ENCODE results near the gene HNRNPA0. TPM values are rescaled to one million over a fixed set of nuclear protein-coding genes. Genes with fewer than 3 reads are reported as not detected.

HNRNPA0 gene
- total RNA-seq, 1 experiment from 2014 or later = 13.0 TPM

DNA sequence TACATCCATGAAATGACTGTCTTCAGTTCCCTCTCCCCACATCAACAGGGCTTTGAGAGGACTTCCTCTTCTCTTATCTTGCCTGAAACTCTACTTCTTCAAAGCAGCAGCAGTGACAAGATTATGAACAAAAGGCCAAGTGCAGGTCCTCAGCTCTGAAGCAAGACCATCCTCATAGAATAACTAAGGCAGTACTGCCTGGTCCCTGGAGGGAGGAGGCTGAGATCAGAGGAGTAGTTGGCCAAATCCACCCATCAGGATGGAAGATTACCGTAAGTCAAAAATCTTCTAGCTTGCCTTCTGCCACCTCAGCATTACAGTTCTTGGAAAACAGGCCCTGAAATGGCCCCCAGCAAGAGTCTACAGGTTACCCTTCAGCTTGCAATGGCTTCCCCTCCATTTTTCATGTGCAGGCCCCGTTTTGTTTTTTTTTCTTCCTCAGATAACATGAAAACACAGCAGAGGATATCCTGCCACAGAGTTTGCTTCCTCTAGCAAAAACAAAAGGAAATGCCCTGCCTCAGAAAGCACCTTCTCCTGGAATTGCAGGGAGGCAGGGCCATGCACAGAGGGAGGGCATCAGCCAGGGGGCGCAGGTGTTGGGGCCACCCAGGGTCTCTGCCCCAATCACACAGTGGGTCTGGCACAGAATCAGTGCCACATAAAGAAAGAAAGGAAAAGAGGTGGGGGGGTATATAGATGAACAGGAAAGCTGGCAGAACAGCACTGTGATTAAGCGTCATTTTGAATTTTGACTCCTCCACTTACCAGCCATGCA, 58.3 kb downstream of the HNRNPA0 start:
- H3K27ac ChIP-seq (ENCODE audit: low read length) = no peak overlapping the region
- H3K9me2 ChIP-seq (replicated peaks; ENCODE audit: low read length) = no peaks in the 10 kb centered on the region
- no peaks in the 10 kb centered on the region for H3F3A ChIP-seq (ENCODE audit: low read length, unreplicated experiment)
- no peak overlapping the region for H3K9ac ChIP-seq (ENCODE audit: low read length)
- ATAC-seq (no peak), DNase-seq (no peak)
- intact Hi-C loops (cut with micrococcal nuclease) = no loop called here
- no peaks in the 10 kb centered on the region for H3K79me2 ChIP-seq (ENCODE audit: low read length)
- H3K27me3 ChIP-seq (ENCODE audit: low read length) = no peaks in the 10 kb centered on the region
- CTCF ChIA-PET = no interaction called here
- TF ChIP-seq EZH2 (IDR thresholded peaks at IDR 0.05; ENCODE audit: low read length, unreplicated experiment) (no peak), CTCF (conservative IDR thresholded peaks at IDR 0.05; ENCODE audit: low read depth, low read length) (no peak), EZH2phosphoT487 (IDR thresholded peaks at IDR 0.05; ENCODE audit: borderline replicate concordance, low read length) (no peak)
- H3K4me2 ChIP-seq (ENCODE audit: low read length) = no peak overlapping the region
- no peaks in the 10 kb centered on the region for H3K36me3 ChIP-seq (ENCODE audit: low read depth, low read length)
- H3K4me1 ChIP-seq (ENCODE audit: insufficient read depth, low read length) = no peaks in the 10 kb centered on the region
- no peaks in the 10 kb centered on the region for H4K20me1 ChIP-seq (ENCODE audit: low read length)
- H3K9me3 ChIP-seq (ENCODE audit: low read length) = no peaks in the 10 kb centered on the region
- no TSS peak for BruUV-seq (replicated peaks)
- no peak overlapping the region for H3K4me3 ChIP-seq (ENCODE audit: low read length)
- POLR2A ChIA-PET (ENCODE audit: unreplicated experiment) = no interaction called here
- no peak overlapping the region for H2AFZ ChIP-seq (ENCODE audit: low read length)

Other genes starting within 250 kb of the HNRNPA0 start
- 2.9 and 4.0 TPM in 2 replicates for gene KLHL3, start 18.3 kb downstream of the HNRNPA0 start, total RNA-seq (2014; rRNA removed)
- not detected in 2 replicates for gene MYOT, start 113.5 kb upstream of the HNRNPA0 start, total RNA-seq (2014; rRNA removed)
- not detected in 2 replicates for gene PKD2L2, start 135.1 kb upstream of the HNRNPA0 start, total RNA-seq (2014; rRNA removed)